H9 (cell line): Measurements from ENCODE around the gene PRR23E. TPM values are rescaled to one million over a fixed set of nuclear protein-coding genes. Genes with fewer than 3 reads are reported as not detected.
A peak's percentile ranks its signal among the peaks of the same experiment; 100 is the strongest.

ENCODE experiments used
- DNase-seq: peaks from one replicate; pipeline ENCODE4 v3.0.0-alpha.2; 2017
- H2AFZ ChIP-seq: one replicate; pipeline ENCODE4 v1.6.1; 2013; ENCODE audit warnings: mild to moderate bottlenecking, low read length, control low read depth, moderate library complexity
- H2AK5ac ChIP-seq: 2 replicates; pipeline ENCODE4 v1.6.1; 2013; ENCODE audit warnings: low read length, control low read depth, mixed read lengths; ENCODE audit not compliant: insufficient read length
- H2BK120ac ChIP-seq: one replicate; pipeline ENCODE4 v1.6.1; 2013; ENCODE audit warnings: low read depth, mild to moderate bottlenecking, low read length, control low read depth, inconsistent platforms; ENCODE audit not compliant: poor library complexity, severe bottlenecking
- H2BK12ac ChIP-seq: 2 replicates; pipeline ENCODE4 v1.6.1; 2013; ENCODE audit warnings: low read length, control low read depth, mixed read lengths, low read depth; ENCODE audit not compliant: insufficient read length
- H2BK15ac ChIP-seq: 2 replicates; pipeline ENCODE4 v1.6.1; 2013; ENCODE audit warnings: low read depth, low read length, control low read depth
- H2BK20ac ChIP-seq: one replicate; pipeline ENCODE4 v1.6.1; 2013; ENCODE audit warnings: low read depth, mild to moderate bottlenecking, low read length, control low read depth, inconsistent platforms; ENCODE audit not compliant: poor library complexity, severe bottlenecking
- H2BK5ac ChIP-seq: 2 replicates; pipeline ENCODE4 v1.6.1; 2013; ENCODE audit warnings: low read length, control low read depth, mixed read lengths; ENCODE audit not compliant: insufficient read length
- H3K14ac ChIP-seq: 2 replicates; pipeline ENCODE4 v1.6.1; 2013; ENCODE audit warnings: low read length, control low read depth; ENCODE audit not compliant: insufficient read depth
- H3K18ac ChIP-seq: 2 replicates; pipeline ENCODE4 v1.6.1; 2013; ENCODE audit warnings: low read depth, mild to moderate bottlenecking, mixed read lengths, low read length, control low read depth; ENCODE audit not compliant: insufficient read length
- H3K23ac ChIP-seq: 2 replicates; pipeline ENCODE4 v1.6.1; 2013; ENCODE audit warnings: low read length, control low read depth, mixed read lengths, low read depth; ENCODE audit not compliant: insufficient read length
- H3K23me2 ChIP-seq: 2 replicates; pipeline ENCODE4 v1.6.1; 2013; ENCODE audit warnings: low read depth, mild to moderate bottlenecking, mixed read lengths, low read length, control low read depth; ENCODE audit not compliant: insufficient read length, poor library complexity, severe bottlenecking
- H3K27ac ChIP-seq: 2 replicates; pipeline ENCODE4 v1.5.1; 2013; ENCODE audit warnings: low read length, control low read depth, mixed read lengths, low read depth; ENCODE audit not compliant: insufficient read length
- H3K27me3 ChIP-seq: 2 replicates; pipeline ENCODE4 v1.6.1; 2013; ENCODE audit warnings: low read length, control low read depth, inconsistent platforms; ENCODE audit not compliant: insufficient read depth
- H3K4ac ChIP-seq: 2 replicates; pipeline ENCODE4 v1.6.1; 2013; ENCODE audit warnings: low read depth, mild to moderate bottlenecking, control low read depth, inconsistent platforms, low read length, moderate library complexity
- H3K4me1 ChIP-seq: 2 replicates; pipeline ENCODE4 v1.6.1; 2013; ENCODE audit warnings: low read length, control low read depth, inconsistent platforms; ENCODE audit not compliant: insufficient read depth
- H3K4me2 ChIP-seq: 2 replicates; pipeline ENCODE4 v1.6.1; 2013; ENCODE audit warnings: low read length, control low read depth, mixed read lengths; ENCODE audit not compliant: insufficient read length, insufficient read depth
- H3K56ac ChIP-seq: 2 replicates; pipeline ENCODE4 v1.6.1; 2013; ENCODE audit warnings: low read depth, mild to moderate bottlenecking, mixed read lengths, low read length, control low read depth; ENCODE audit not compliant: insufficient read length
- H3K79me1 ChIP-seq: 2 replicates; pipeline ENCODE4 v1.6.1; 2013; ENCODE audit warnings: low read depth, mild to moderate bottlenecking, moderate library complexity, low read length, control low read depth, inconsistent platforms; ENCODE audit not compliant: insufficient read depth, poor library complexity, severe bottlenecking
- H3K79me2 ChIP-seq: 2 replicates; pipeline ENCODE4 v1.6.1; 2013; ENCODE audit warnings: low read length, control low read depth, inconsistent platforms; ENCODE audit not compliant: insufficient read depth
- H3K9ac ChIP-seq: 2 replicates; pipeline ENCODE4 v1.6.1; 2013; ENCODE audit warnings: low read length, control low read depth, mixed read lengths; ENCODE audit not compliant: insufficient read length; ENCODE audit errors: extremely low read depth
- H3K9me3 ChIP-seq: one replicate; pipeline ENCODE4 v1.6.1; 2013; ENCODE audit warnings: low read depth, low read length, inconsistent platforms; ENCODE audit not compliant: control insufficient read depth
- H3T11ph ChIP-seq: one replicate; pipeline ENCODE4 v1.6.1; 2013; ENCODE audit warnings: mild to moderate bottlenecking, low read length, control low read depth, inconsistent platforms
- H4K20me1 ChIP-seq: one replicate; pipeline ENCODE4 v1.6.1; 2013; ENCODE audit not compliant: control insufficient read depth, insufficient read length, insufficient read depth
- H4K5ac ChIP-seq: 2 replicates; pipeline ENCODE4 v1.6.1; 2013; ENCODE audit warnings: low read depth, mild to moderate bottlenecking, mixed read lengths, low read length, control low read depth; ENCODE audit not compliant: insufficient read length
- H4K8ac ChIP-seq: replicated peaks from 2 replicates; pipeline ENCODE4 v1.6.1; 2013; ENCODE audit warnings: low read length, control low read depth, mixed read lengths, low read depth; ENCODE audit not compliant: insufficient read length
- H4K91ac ChIP-seq: 2 replicates; pipeline ENCODE4 v1.6.1; 2013; ENCODE audit warnings: low read depth, mild to moderate bottlenecking, moderate library complexity, mixed read lengths, low read length, control low read depth; ENCODE audit not compliant: insufficient read length
- H3K27ac Mint-ChIP-seq, 3 experiments: 2 replicates in 2 of 3; 3 replicates in 1 of 3; pipeline ENCODE4 v1.8.0; 2020 to 2021; ENCODE audit warnings: mixed read lengths in 3 of 3, mild to moderate bottlenecking in 1 of 3, moderate library complexity in 1 of 3
- H3K27me3 Mint-ChIP-seq: 2 replicates; pipeline ENCODE4 v1.8.0; 2021; ENCODE audit warnings: low read depth, mild to moderate bottlenecking, moderate library complexity, mixed read lengths
- H3K36me3 Mint-ChIP-seq, 3 experiments: 2 replicates in 2 of 3; 3 replicates in 1 of 3; pipeline ENCODE4 v1.8.0; 2020 to 2021; ENCODE audit warnings: low read depth in 3 of 3, mixed read lengths in 3 of 3; ENCODE audit not compliant: insufficient read depth in 1 of 3
- H3K4me1 Mint-ChIP-seq, 2 experiments: 2 replicates each; pipeline ENCODE4 v1.8.0; 2020; ENCODE audit warnings: mixed read lengths in 2 of 2
- H3K4me3 Mint-ChIP-seq, 2 experiments: 2 replicates in 1 of 2; 3 replicates in 1 of 2; pipeline ENCODE4 v1.8.0; 2020 to 2021; ENCODE audit warnings: mild to moderate bottlenecking in 2 of 2, mixed read lengths in 2 of 2, moderate library complexity in 1 of 2
- H3K9me3 Mint-ChIP-seq, 2 experiments: 2 replicates in 1 of 2; 3 replicates in 1 of 2; pipeline ENCODE4 v1.8.0; 2020; ENCODE audit warnings: mild to moderate bottlenecking in 2 of 2, mixed read lengths in 2 of 2, moderate library complexity in 1 of 2
- WGBS: extraction: QIAGEN DNeasy Blood & Tissue Kit; methylation state at CpG from one replicate; pipeline ENCODE4 v1.1.7; 2013; ENCODE audit warnings: missing lambda C conversion rate, low lambda C conversion rate, mixed read lengths; ENCODE audit not compliant: insufficient read length; ENCODE audit errors: extremely low coverage; 5-methylcytosine and 5-hydroxymethylcytosine counted together
- total RNA-seq: library from RNA; stranded (reverse); gene quantifications from 2 replicates; pipeline ENCODE4 v1.2.1, GENCODE V29; 2021
- TF ChIP-seq, protein P1 (sequence below): fragments of 200-600 bp; sonication (generic); conservative IDR thresholded peaks from 3 replicates; pipeline ENCODE4 v1.8.0; 2021; ENCODE audit warnings: antibody characterized with exemption, mild to moderate bottlenecking

The PRR23E gene
- total RNA-seq, 1 experiment from 2014 or later, result not detected

DNA sequence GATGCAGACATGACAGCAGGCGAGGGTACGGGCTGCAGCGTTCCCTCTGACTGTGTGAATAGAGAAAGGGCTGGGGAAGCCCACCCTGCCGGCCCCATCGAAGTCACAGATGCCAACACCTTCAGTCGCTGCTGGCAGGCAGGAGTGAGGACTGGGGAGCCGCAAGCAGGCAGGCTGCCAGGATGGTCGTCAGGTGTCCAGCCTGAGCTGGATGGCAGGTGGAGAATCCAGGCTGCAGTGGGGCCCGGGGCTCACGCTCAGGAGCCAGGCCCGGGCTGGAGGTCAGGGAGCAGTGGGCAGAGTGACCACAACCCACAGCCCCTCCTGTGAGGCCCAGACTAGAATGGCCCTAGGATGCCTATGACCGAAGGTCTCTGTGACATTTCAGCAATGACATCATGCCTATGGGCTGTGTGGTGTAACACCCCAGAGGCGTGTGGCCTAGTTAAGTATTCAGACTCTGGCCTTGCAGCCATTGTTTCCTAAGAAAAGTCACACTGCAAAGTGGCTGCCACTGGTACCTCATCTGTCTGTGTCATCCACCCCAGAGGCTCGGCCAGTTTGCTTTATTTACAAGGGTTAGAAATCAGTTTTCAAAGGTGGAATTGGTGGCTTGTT lies 15.7 kb downstream of the PRR23E start:
- no peaks in the 10 kb centered on the region for H3K4me1 ChIP-seq
- H3K27ac Mint-ChIP-seq, result no peak overlapping the region; a peak in 1 of 7 replicates

More for the DNA sequence above, 15.7 kb downstream of the PRR23E start:
- H3K14ac ChIP-seq, result no peak overlapping the region
- H2BK20ac ChIP-seq, result no peak overlapping the region
- no peak overlapping the region for H4K8ac ChIP-seq
- no CpG with 5 or more reads among the region's 14 CpGs for WGBS
- no peak overlapping the region for H3K18ac ChIP-seq
- H4K5ac ChIP-seq, result no peak overlapping the region
- H2BK15ac ChIP-seq, result no peak overlapping the region
- H3K79me1 ChIP-seq, result no peaks in the 10 kb centered on the region
- peaks cover 10 to 14% of the 10 kb centered on the region in 2 experiments for H3K4me1 Mint-ChIP-seq
- H3T11ph ChIP-seq, result no peak overlapping the region
- H3K4me3 Mint-ChIP-seq, result no peak overlapping the region
- no peak overlapping the region for H3K27ac ChIP-seq
- H3K79me2 ChIP-seq, result no peaks in the 10 kb centered on the region
- H4K20me1 ChIP-seq, result no peaks in the 10 kb centered on the region
- no peak overlapping the region for H2BK120ac ChIP-seq
- H3K23me2 ChIP-seq, result no peaks in the 10 kb centered on the region
- H3K36me3 Mint-ChIP-seq, result no peaks in the 10 kb centered on the region
- no peak overlapping the region for H3K9ac ChIP-seq
- H3K27me3 Mint-ChIP-seq, result peaks cover 9% of the 10 kb centered on the region
- H3K9me3 Mint-ChIP-seq, result no peaks in the 10 kb centered on the region
- no peak overlapping the region for H2BK5ac ChIP-seq
- no peak overlapping the region for H3K23ac ChIP-seq
- no peaks in the 10 kb centered on the region for H3K27me3 ChIP-seq
- no peak overlapping the region for H3K56ac ChIP-seq
- no peak overlapping the region for H2BK12ac ChIP-seq
- TF ChIP-seq, protein P1, sequence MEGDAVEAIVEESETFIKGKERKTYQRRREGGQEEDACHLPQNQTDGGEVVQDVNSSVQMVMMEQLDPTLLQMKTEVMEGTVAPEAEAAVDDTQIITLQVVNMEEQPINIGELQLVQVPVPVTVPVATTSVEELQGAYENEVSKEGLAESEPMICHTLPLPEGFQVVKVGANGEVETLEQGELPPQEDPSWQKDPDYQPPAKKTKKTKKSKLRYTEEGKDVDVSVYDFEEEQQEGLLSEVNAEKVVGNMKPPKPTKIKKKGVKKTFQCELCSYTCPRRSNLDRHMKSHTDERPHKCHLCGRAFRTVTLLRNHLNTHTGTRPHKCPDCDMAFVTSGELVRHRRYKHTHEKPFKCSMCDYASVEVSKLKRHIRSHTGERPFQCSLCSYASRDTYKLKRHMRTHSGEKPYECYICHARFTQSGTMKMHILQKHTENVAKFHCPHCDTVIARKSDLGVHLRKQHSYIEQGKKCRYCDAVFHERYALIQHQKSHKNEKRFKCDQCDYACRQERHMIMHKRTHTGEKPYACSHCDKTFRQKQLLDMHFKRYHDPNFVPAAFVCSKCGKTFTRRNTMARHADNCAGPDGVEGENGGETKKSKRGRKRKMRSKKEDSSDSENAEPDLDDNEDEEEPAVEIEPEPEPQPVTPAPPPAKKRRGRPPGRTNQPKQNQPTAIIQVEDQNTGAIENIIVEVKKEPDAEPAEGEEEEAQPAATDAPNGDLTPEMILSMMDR, result no peak
- H3K4me2 ChIP-seq, result no peak overlapping the region
- H4K91ac ChIP-seq, result no peak overlapping the region
- no peak overlapping the region for H2AK5ac ChIP-seq
- H3K4ac ChIP-seq, result no peak overlapping the region
- peak; percentile 20 for DNase-seq
- no peaks in the 10 kb centered on the region for H3K9me3 ChIP-seq
- H2AFZ ChIP-seq, result no peak overlapping the region
